OCI-LY7 (cell line): ENCODE results near the gene BRD1. TPM values are rescaled to one million over a fixed set of nuclear protein-coding genes. Genes with fewer than 3 reads are reported as not detected.

Experiments used
- BruUV-seq: library from RNA; stranded (reverse); fragments of 400-500 nt; replicated peaks from 2 replicates; lab custom pipeline; 2021; lab: Mats Ljungman, UMichigan
- CTCF ChIA-PET: fragments of 300-600 bp; sonication (Branson Sonifier 250); formaldehyde crosslinking; loops from one replicate; lab custom pipeline; 2022; ENCODE audit warnings: antibody characterized with exemption; ENCODE audit not compliant: unreplicated experiment; lab: Charles Lee
- POLR2A ChIA-PET: fragments of 300-600 bp; sonication (Branson Sonifier 250); formaldehyde crosslinking; loops from one replicate; lab custom pipeline; 2022; ENCODE audit warnings: antibody characterized with exemption; lab: Charles Lee
- DNase-seq: peaks from one replicate; pipeline ENCODE4 v3.0.0-alpha.2; 2015; ENCODE audit warnings: low spot score
- H2AFZ ChIP-seq: fragments of 200-600 bp; sonication (generic), shearing (Covaris generic); 2 replicates; pipeline ENCODE4 v1.6.1; 2014; ENCODE audit warnings: mild to moderate bottlenecking, antibody characterized with exemption, low read length, moderate library complexity
- H3K27ac ChIP-seq: fragments of 200-600 bp; sonication (generic); 2 replicates; pipeline ENCODE4 v1.5.1; 2014; ENCODE audit warnings: mixed run types, low read depth, mild to moderate bottlenecking, moderate library complexity, low read length, inconsistent platforms; ENCODE audit not compliant: poor library complexity, severe bottlenecking
- H3K36me3 ChIP-seq: fragments of 200-600 bp; sonication (generic); 2 replicates; pipeline ENCODE4 v1.6.1; 2014; ENCODE audit warnings: mild to moderate bottlenecking, antibody characterized with exemption, low read length, moderate library complexity, mixed read lengths; ENCODE audit not compliant: insufficient read depth
- H3K4me1 ChIP-seq: fragments of 200-600 bp; sonication (generic); 2 replicates; pipeline ENCODE4 v1.5.1; 2014; ENCODE audit warnings: mild to moderate bottlenecking, low read length; ENCODE audit not compliant: insufficient read depth, poor library complexity, severe bottlenecking
- H3K4me2 ChIP-seq: fragments of 200-600 bp; sonication (generic); 2 replicates; pipeline ENCODE4 v1.6.1; 2014; ENCODE audit warnings: mild to moderate bottlenecking, low read length
- H3K4me3 ChIP-seq: fragments of 200-600 bp; sonication (generic); 2 replicates; pipeline ENCODE4 v1.5.1; 2014; ENCODE audit warnings: mild to moderate bottlenecking, low read depth, low read length; ENCODE audit not compliant: poor library complexity, severe bottlenecking
- H3K79me2 ChIP-seq: fragments of 200-600 bp; sonication (generic); 2 replicates; pipeline ENCODE4 v1.6.1; 2016; ENCODE audit warnings: low read depth, mild to moderate bottlenecking, low read length, moderate library complexity, mixed read lengths; ENCODE audit not compliant: insufficient read depth
- H3K9me2 ChIP-seq: fragments of 200-600 bp; sonication (generic); 2 replicates; pipeline ENCODE4 v1.6.1; 2016; ENCODE audit warnings: mild to moderate bottlenecking, low read length, mixed read lengths; ENCODE audit not compliant: insufficient read depth
- H3K9me3 ChIP-seq: fragments of 200-600 bp; sonication (generic); 2 replicates; pipeline ENCODE4 v1.6.1; 2014; ENCODE audit warnings: mild to moderate bottlenecking, mixed run types, low read length, mixed read lengths
- H4K20me1 ChIP-seq: fragments of 200-600 bp; sonication (generic); 2 replicates; pipeline ENCODE4 v1.6.1; 2014; ENCODE audit warnings: mild to moderate bottlenecking, antibody characterized with exemption, low read length, moderate library complexity, mixed read lengths; ENCODE audit not compliant: insufficient read depth
- CTCF ChIP-seq: fragments of 200-600 bp; sonication (generic); conservative IDR thresholded peaks from 2 replicates; pipeline ENCODE4 v1.5.1; 2014; ENCODE audit warnings: mild to moderate bottlenecking, antibody characterized with exemption, low read length, moderate library complexity, mixed read lengths
- EZH2phosphoT487 ChIP-seq: fragments of 200-600 bp; sonication (generic); IDR thresholded peaks from 2 replicates; pipeline ENCODE4 v1.6.1; 2018; ENCODE audit warnings: low read depth, borderline replicate concordance, mild to moderate bottlenecking, mixed run types, antibody characterized with exemption, low read length, moderate library complexity, mixed read lengths
- intact Hi-C: fragments of 100-400 bp; cut with micrococcal nuclease; formaldehyde crosslinking; loops from one replicate; pipeline ENCODE4 v1.10.0; 2022; ENCODE audit not compliant: unreplicated experiment
- total RNA-seq, 2 experiments: library from RNA; depleted of rRNA in 1 of 2; stranded (reverse); fragments of >200 nt in 1 of 2; shearing (Covaris generic) in 1 of 2; gene quantifications; 2 replicates each; pipeline ENCODE4 v1.2.3, GENCODE V29; 2014 to 2022

The BRD1 gene
- total RNA-seq, 2 experiments from 2014 or later, result 38.1 to 46.6 TPM

- H3K36me3 ChIP-seq, result peaks cover 84% of the 10 kb centered on the region
- H3K27ac ChIP-seq, result no peak overlapping the region
- ChIA-PET POLR2A (no interaction called here), CTCF (no interaction called here)
- peaks cover 11% of the 10 kb centered on the region; the same call in 1 of the 2 replicates for H4K20me1 ChIP-seq
- no peaks in the 10 kb centered on the region for H3K9me2 ChIP-seq
- H3K4me3 ChIP-seq, result no peak overlapping the region
- BruUV-seq, result no TSS peak
- intact Hi-C loops, result no loop called here
- H3K79me2 ChIP-seq, result peaks cover 88% of the 10 kb centered on the region
- TF ChIP-seq CTCF (no peak), EZH2phosphoT487 (no peak)
- no peak overlapping the region for H3K4me2 ChIP-seq
- no peaks in the 10 kb centered on the region for H3K4me1 ChIP-seq
- H3K9me3 ChIP-seq, result no peaks in the 10 kb centered on the region
- no peak for DNase-seq
- no peak overlapping the region for H2AFZ ChIP-seq
Observed at GRCh38 chr22:49814856-49815255, 12.8 kb downstream of the BRD1 start.

- Histone ChIP-seq H3K9me3 (no peaks in the 10 kb centered on the region), H3K79me2 (peaks cover 89% of the 10 kb centered on the region), H3K4me1 (no peaks in the 10 kb centered on the region), H3K9me2 (no peaks in the 10 kb centered on the region), H2AFZ (no peak overlapping the region), H4K20me1 (peaks cover 11% of the 10 kb centered on the region; the same call in 1 of the 2 replicates), H3K36me3 (peaks cover 77% of the 10 kb centered on the region), H3K27ac (no peak overlapping the region), H3K4me3 (no peak overlapping the region), H3K4me2 (no peak overlapping the region)
- no TSS peak for BruUV-seq
- CTCF ChIA-PET, result no interaction called here
- TF ChIP-seq EZH2phosphoT487, result no peak
- TF ChIP-seq CTCF, result no peak
- intact Hi-C loops, result no loop called here
- POLR2A ChIA-PET, result no interaction called here
- DNase-seq, result no peak
Observed at GRCh38 chr22:49814164-49814686, 13.4 kb downstream of the BRD1 start.

GRCh38 chr22:49812838-49813237 lies 14.8 kb downstream of the BRD1 start:
- no peak overlapping the region for H3K27ac ChIP-seq
- H3K79me2 ChIP-seq, result peaks cover 95% of the 10 kb centered on the region
- TF ChIP-seq EZH2phosphoT487 (no peak), CTCF (no peak)
- ChIA-PET CTCF (no interaction called here), POLR2A (interaction anchor here (0.7 kb wide), 1 partner anchor 99 kb away, joined by 4 read pairs; no protein-coding TSS in a partner anchor)
- DNase-seq, result no peak
- no peaks in the 10 kb centered on the region for H3K4me1 ChIP-seq
- no peak overlapping the region for H2AFZ ChIP-seq
- H3K9me3 ChIP-seq, result no peaks in the 10 kb centered on the region
- H3K4me2 ChIP-seq, result no peak overlapping the region
- peaks cover 74% of the 10 kb centered on the region for H3K36me3 ChIP-seq
- BruUV-seq, result no TSS peak
- H3K4me3 ChIP-seq, result no peak overlapping the region
- intact Hi-C loops, result no loop called here
- peaks cover 11% of the 10 kb centered on the region; the same call in 1 of the 2 replicates for H4K20me1 ChIP-seq
- no peaks in the 10 kb centered on the region for H3K9me2 ChIP-seq
